Measurements from ENCODE around the gene ADK.

ADK gene

DNA sequence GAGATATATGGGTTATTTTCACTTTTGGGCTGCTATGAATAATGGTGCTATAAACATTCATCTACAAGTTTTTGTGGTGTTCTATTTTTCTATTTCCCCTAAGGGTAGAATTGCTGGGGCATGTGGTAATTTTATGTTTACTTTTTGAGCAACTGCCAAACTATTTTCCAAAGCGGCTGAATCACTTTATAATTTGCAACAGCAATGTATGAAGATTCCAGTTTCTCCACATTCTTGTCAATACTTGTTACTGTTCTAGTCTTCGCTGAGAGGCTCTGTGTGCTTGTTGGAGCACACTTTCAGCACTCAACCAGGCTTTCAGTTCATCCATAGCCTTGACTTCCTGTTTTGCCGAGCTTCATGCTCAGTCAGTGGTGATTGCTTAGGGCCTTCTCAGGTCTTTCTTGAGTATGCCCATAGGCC lies 39.0 kb downstream of the ADK start:
- Histone ChIP-seq H3K27me3 (ENCODE audit: insufficient read depth, low read length, poor library complexity, severe bottlenecking) (no peaks in the 10 kb centered on the region), H3K4me1 (ENCODE audit: insufficient read depth, low read length, poor library complexity, severe bottlenecking) (peaks cover 26% of the 10 kb centered on the region), H3K4me3 (ENCODE audit: low read length, poor library complexity, severe bottlenecking) (peak overlapping the region; percentile 55), H3K9me3 (ENCODE audit: insufficient read depth, low read depth, low read length) (no peaks in the 10 kb centered on the region), H3K9me2 (replicated peaks; ENCODE audit: low read depth, low read length) (no peaks in the 10 kb centered on the region), H2AFZ (ENCODE audit: low read length) (peak overlapping the region; percentile 56), H3F3A (ENCODE audit: low read depth) (no peaks in the 10 kb centered on the region), H3K36me3 (ENCODE audit: insufficient read depth, low read length) (no peaks in the 10 kb centered on the region), H3K79me2 (ENCODE audit: insufficient read depth, low read length) (peaks cover 80% of the 10 kb centered on the region), H4K20me1 (ENCODE audit: insufficient read depth, low read length, poor library complexity, severe bottlenecking) (peaks cover under 1% of the 10 kb centered on the region), H3K4me2 (ENCODE audit: low read depth, low read length, poor library complexity, severe bottlenecking) (peak overlapping the region; percentile 64), H3K9ac (ENCODE audit: low read depth, low read length, poor library complexity, severe bottlenecking) (peak overlapping the region; percentile 45)
- TF ChIP-seq, protein P1, sequence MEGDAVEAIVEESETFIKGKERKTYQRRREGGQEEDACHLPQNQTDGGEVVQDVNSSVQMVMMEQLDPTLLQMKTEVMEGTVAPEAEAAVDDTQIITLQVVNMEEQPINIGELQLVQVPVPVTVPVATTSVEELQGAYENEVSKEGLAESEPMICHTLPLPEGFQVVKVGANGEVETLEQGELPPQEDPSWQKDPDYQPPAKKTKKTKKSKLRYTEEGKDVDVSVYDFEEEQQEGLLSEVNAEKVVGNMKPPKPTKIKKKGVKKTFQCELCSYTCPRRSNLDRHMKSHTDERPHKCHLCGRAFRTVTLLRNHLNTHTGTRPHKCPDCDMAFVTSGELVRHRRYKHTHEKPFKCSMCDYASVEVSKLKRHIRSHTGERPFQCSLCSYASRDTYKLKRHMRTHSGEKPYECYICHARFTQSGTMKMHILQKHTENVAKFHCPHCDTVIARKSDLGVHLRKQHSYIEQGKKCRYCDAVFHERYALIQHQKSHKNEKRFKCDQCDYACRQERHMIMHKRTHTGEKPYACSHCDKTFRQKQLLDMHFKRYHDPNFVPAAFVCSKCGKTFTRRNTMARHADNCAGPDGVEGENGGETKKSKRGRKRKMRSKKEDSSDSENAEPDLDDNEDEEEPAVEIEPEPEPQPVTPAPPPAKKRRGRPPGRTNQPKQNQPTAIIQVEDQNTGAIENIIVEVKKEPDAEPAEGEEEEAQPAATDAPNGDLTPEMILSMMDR (conservative IDR thresholded peaks at IDR 0.05; ENCODE audit: low read length) = no peak
- no peak for TF ChIP-seq EZH2phosphoT487 (IDR thresholded peaks at IDR 0.05; ENCODE audit: borderline replicate concordance)

DNA sequence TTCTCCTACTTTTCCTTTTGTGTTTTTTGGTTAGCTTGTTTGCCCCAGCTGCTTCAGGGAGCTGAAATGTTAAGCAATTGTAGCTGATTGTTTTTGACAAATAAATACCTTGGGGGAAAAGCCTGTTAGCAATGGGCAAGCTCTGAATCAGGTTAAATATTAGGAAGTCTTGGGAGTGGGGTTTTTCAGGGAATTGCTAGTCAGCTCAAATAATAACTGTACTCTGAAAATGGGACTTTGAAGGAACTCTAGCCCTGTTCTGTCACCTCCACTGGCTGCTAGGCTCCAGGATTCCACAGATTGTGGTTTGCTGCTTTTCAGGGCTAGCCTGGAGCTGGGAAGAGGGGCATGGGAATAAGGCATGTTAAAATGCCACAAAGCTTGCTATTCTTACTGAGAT lies 39.5 kb downstream of the ADK start:
- peak overlapping the region; percentile 45 for H3K9ac ChIP-seq (ENCODE audit: low read depth, low read length, poor library complexity, severe bottlenecking)
- H3K9me2 ChIP-seq (replicated peaks; ENCODE audit: low read depth, low read length) = no peaks in the 10 kb centered on the region
- TF ChIP-seq EZH2phosphoT487 (IDR thresholded peaks at IDR 0.05; ENCODE audit: borderline replicate concordance) = no peak
- TF ChIP-seq, protein P1 (conservative IDR thresholded peaks at IDR 0.05; ENCODE audit: low read length) = no peak
- H2AFZ ChIP-seq (ENCODE audit: low read length) = peak overlapping the region; percentile 56
- H3K27me3 ChIP-seq (ENCODE audit: insufficient read depth, low read length, poor library complexity, severe bottlenecking) = no peaks in the 10 kb centered on the region
- peak overlapping the region; percentile 64 for H3K4me2 ChIP-seq (ENCODE audit: low read depth, low read length, poor library complexity, severe bottlenecking)
- peak overlapping the region; percentile 55 for H3K4me3 ChIP-seq (ENCODE audit: low read length, poor library complexity, severe bottlenecking)
- H4K20me1 ChIP-seq (ENCODE audit: insufficient read depth, low read length, poor library complexity, severe bottlenecking) = peaks cover 5% of the 10 kb centered on the region
- H3K9me3 ChIP-seq (ENCODE audit: insufficient read depth, low read depth, low read length) = no peaks in the 10 kb centered on the region
- no peaks in the 10 kb centered on the region for H3F3A ChIP-seq (ENCODE audit: low read depth)
- peaks cover 26% of the 10 kb centered on the region for H3K4me1 ChIP-seq (ENCODE audit: insufficient read depth, low read length, poor library complexity, severe bottlenecking)
- no peaks in the 10 kb centered on the region for H3K36me3 ChIP-seq (ENCODE audit: insufficient read depth, low read length)
- peaks cover 80% of the 10 kb centered on the region for H3K79me2 ChIP-seq (ENCODE audit: insufficient read depth, low read length)

DNA sequence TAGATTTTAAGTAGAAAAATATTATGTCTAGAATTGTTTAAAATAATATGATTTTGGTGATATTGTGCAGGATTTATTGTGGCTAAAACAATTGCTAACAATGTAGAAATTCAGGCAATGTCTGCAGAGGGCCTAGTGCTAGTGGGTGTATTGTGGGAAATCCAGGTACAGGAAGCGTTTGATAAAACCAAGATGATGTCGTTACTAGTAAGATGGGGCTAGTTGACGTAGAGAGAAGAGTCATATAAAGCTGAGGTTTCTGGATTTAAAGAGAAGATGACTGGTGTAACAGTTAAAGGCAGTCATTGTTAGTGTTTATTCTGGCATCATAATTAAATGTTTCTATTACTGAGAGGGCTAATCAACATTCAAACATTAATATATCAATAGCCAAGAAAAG lies 43.5 kb downstream of the ADK start:
- H3K9me2 ChIP-seq (replicated peaks; ENCODE audit: low read depth, low read length) = no peaks in the 10 kb centered on the region

More for the DNA sequence above, 43.5 kb downstream of the ADK start:
- Histone ChIP-seq H3K4me3 (ENCODE audit: low read length, poor library complexity, severe bottlenecking) (no peak overlapping the region), H2AFZ (ENCODE audit: low read length) (no peak overlapping the region), H3K4me2 (ENCODE audit: low read depth, low read length, poor library complexity, severe bottlenecking) (no peak overlapping the region), H3K79me2 (ENCODE audit: insufficient read depth, low read length) (peaks cover 79% of the 10 kb centered on the region), H4K20me1 (ENCODE audit: insufficient read depth, low read length, poor library complexity, severe bottlenecking) (peaks cover 5% of the 10 kb centered on the region), H3K9me3 (ENCODE audit: insufficient read depth, low read depth, low read length) (no peaks in the 10 kb centered on the region), H3K36me3 (ENCODE audit: insufficient read depth, low read length) (no peaks in the 10 kb centered on the region), H3F3A (ENCODE audit: low read depth) (no peaks in the 10 kb centered on the region), H3K4me1 (ENCODE audit: insufficient read depth, low read length, poor library complexity, severe bottlenecking) (peaks cover 14% of the 10 kb centered on the region), H3K9ac (ENCODE audit: low read depth, low read length, poor library complexity, severe bottlenecking) (no peak overlapping the region), H3K27me3 (ENCODE audit: insufficient read depth, low read length, poor library complexity, severe bottlenecking) (no peaks in the 10 kb centered on the region)
- TF ChIP-seq, protein P1 (conservative IDR thresholded peaks at IDR 0.05; ENCODE audit: low read length) = no peak
- no peak for TF ChIP-seq EZH2phosphoT487 (IDR thresholded peaks at IDR 0.05; ENCODE audit: borderline replicate concordance)

Data from Loucy (cell line).